HG03159 (cell line): ENCODE measurements around the gene THOC2.
"Not testable (repeated sequence)": the region's sequence is repeated elsewhere in the genome, so short reads cannot be mapped to it uniquely, and the experiment has no call there.

ENCODE experiments used
- ATAC-seq: cut with Tn5 transposase; IDR thresholded peaks from one replicate; pipeline ENCODE4 v1.9.1; 2021; ENCODE audit warnings: mild to moderate bottlenecking, moderate library complexity; ENCODE audit not compliant: unreplicated experiment

Gene THOC2

GRCh38 chrX:123736333-123736921 is 3.6 kb upstream of the THOC2 start:
- no peak for ATAC-seq

DNA sequence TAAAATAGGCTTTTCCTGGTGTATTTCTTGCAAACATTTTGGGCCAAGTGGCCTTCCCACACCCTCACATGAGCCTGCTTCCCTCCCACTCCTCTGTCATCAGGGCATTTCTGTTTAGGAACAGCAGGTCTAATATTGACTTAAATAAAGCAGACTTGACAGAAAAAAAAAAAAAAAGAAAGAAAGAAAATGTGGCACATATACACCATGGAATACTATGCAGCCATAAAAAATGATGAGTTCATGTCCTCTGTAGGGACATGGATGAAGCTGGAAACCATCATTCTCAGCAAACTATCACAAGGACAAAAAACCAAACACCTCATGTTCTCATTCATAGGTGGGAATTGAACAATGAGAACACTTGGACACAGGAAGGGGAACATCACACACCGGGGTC is 2.3 kb upstream of the THOC2 start:
- not testable (repeated sequence) for ATAC-seq

DNA sequence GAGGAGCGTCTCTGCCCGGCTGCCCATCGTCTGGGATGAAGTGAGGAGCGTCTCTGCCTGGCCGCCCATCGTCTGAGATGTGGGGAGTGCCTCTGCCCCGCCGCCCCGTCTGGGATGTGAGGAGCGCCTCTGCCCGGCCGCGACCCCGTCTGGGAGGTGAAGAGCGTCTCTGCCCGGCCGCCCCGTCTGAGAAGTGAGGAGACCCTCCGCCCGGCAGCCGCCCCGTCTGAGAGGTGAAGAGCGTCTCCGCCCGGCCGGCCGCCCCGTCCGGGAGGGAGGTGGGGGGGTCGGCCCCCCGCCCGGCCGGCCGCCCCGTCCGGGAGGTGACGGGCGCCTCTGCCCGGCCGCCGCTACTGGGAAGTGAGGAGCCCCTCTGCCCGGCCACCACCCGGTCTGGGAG is 1.2 kb upstream of the THOC2 start:
- not testable (repeated sequence) for ATAC-seq

DNA sequence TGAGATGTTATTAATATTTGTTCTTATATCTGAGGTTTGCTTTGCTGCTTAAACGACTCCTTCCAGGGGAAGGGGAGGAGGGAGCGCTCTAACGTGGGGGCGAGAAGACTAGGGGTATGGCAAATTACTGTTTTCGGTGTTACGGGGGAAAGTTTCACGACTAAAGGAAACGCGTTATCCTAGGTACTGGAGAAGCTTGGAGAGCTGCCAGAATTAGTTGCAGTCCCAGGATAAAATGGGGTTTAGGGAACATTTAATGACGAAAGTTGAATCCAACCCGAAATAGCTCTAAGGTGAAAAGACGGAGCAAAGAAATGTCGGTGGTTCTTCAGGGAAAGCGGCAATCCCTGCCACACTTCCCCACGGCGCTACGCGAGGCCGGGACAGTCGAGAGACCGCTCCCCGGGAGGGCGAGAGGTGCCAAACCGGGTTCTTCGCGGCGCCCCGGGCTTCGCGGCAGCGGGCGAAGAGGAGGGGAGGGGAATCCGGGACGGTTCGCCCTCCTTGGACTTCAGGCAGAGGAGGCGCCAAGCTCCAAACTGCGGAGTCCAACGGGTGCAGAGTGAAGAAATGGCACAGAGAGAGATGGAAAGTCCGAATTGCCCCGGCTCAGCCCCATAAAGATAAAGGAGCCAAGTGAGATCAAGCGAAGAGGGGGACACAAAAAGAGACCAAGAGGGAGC is 724 bp downstream of the THOC2 start:
- peak; percentile 19 for ATAC-seq

DNA sequence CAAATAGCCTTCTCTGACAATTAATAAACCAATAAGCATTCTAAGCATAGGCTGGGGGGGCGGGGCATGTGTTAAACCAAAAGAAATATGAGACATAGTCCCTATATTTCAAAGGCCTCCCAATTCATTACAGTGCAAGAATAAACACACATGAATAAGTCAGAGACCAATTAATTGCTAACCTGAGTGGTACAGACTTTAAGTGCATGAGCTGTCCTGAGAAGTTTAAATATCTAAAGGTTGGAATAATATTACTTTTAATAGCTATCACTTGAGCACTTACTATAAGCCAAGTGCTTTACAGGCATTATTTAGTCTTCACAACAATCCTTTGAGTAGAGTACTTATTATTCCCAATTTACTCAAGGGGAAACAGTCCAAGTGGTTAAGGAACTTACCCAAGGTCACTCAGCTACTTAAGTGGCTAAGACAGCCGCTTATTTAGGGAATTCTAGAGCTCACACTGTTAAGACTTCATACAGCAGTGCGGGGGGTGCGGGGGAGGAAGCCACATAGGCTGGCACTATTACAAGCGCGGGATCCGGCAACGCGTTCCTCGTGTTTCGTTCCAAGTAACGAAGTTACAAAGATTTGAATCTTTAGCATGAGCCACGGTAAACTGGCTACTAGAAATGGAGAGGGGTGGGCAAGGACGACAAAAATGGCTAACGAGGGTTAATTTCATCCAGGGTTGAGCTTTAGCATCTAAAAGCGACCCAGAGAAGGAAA is 1.4 kb downstream of the THOC2 start:
- no peak for ATAC-seq

DNA sequence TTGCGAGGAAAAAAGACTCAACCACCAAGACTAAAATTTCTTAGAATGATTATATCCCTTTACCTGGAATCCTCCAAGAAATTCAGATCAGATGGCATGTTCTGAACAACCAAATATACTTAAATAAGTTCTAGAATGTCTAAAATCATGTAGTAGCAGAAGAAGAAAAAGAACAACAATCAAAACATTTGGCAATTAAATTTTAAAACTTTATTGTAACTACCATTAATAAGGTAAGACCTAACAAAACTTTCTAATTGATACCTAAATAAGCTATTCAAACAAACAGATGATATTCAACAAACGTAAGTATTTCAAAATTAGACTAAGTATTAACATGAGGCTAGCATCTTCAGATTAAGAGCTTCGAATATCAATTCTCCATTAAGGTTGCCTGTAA is 4.3 kb downstream of the THOC2 start:
- ATAC-seq: no peak

DNA sequence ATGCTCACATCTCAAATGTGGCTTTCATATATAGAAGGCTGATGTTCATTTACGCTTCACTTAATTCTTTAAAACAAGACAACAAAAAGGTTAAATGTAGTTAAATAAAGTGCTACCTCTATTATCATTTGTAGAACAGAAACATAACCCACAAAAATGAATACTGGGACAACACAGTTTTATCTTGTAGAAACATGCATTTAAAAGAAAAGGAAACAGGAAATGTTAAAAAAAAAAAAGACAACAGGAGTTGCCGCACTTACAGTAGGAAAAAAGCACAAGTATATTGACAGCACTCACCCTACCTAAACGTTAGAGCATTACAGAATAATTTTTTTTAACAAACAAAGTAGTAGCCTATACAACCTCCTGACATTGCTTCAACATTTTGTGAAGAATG is 4.8 kb downstream of the THOC2 start:
- no peak for ATAC-seq

- not testable (repeated sequence) for ATAC-seq
These were observed 10.7 kb downstream of the THOC2 start for GRCh38 chrX:123722193-123722592.

DNA sequence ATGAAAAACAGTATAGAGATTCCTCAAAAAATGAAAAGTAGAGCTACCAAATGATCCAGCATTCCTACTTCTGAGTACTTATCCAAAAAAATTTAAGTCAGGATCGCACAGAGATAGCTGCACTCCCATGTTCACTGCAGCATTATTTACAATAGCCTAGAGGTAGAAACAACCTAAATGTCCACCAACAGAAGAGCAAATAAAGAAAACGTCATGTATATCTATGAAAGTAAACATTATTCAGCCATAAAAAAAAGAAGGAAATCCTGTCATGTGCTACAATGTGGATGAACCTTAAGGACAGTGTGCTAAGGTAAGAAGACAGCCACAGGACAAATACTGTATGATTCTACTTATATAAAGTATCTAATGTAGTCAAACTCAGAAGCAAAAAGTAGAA is 12.4 kb downstream of the THOC2 start:
- no peak for ATAC-seq

GRCh38 chrX:123713841-123714240 is 19.0 kb downstream of the THOC2 start:
- no peak for ATAC-seq

GRCh38 chrX:123713434-123713833 is 19.4 kb downstream of the THOC2 start:
- ATAC-seq: no peak

DNA sequence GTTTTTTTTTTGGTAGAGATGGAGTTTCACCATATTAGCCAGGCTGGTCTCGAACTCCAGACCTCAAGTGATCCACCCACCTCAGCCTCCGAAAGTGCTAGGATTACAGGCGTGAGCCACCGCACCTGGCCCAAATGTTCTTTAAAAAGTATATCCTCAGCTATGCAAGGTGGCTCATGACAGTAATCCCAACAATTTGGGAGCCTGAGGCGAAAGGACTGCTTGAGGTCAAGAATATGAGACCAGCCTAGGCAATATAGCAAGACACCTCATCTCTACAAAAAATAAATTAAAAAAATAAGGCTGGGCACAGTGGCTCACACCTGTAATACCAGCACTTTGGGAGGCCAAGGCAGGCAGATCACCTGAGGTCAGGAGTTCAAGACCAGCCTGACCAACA is 21.7 kb downstream of the THOC2 start:
- not testable (repeated sequence) for ATAC-seq

DNA sequence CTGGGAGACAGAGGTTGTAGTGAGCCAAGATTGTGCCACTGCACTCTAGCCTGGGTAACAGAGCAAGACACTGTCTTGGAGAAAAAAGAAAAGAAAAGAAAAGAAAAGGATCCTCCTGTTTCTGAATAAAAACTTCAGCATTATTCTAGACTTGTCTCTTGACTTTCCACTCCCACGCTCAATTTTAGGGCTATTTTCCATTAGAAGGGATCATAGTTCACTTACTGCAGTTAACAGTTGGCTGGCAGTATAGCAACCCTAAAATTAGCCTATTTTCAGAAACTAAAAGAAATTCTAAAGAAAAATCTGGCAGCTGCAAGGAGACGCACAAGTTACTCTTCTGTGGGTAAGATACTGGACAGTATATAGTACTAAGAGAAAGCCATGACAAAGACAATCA is 28.1 kb downstream of the THOC2 start:
- no peak for ATAC-seq

DNA sequence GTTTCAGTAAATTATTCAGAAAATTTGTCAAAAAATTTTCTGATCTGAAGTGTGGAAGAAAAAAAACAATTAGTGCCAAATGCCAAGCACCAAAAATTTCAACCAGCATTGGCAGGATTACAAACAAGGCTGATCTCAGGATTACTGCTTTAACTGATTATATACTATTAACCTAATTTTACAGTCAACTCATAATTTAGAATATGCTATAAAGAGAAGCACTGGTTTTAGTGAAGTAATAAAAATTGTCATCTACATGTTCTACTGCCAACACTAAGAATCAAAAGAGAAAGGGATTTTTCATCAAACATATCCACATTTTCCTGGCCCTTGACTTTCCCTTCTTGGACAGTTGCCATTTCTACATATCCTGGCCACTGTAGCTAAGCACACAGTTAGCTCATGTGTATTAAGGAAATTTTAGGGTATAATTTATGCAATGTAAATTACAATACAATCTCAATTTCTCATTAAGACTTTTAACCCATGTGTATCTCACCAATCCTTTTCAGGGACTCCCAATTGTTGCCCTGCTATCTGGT is 33.8 kb downstream of the THOC2 start:
- no peak for ATAC-seq

- ATAC-seq: no peak
These were observed 36.5 kb downstream of the THOC2 start for GRCh38 chrX:123696334-123696733.

GRCh38 chrX:123695242-123695641 is 37.6 kb downstream of the THOC2 start:
- no peak for ATAC-seq

DNA sequence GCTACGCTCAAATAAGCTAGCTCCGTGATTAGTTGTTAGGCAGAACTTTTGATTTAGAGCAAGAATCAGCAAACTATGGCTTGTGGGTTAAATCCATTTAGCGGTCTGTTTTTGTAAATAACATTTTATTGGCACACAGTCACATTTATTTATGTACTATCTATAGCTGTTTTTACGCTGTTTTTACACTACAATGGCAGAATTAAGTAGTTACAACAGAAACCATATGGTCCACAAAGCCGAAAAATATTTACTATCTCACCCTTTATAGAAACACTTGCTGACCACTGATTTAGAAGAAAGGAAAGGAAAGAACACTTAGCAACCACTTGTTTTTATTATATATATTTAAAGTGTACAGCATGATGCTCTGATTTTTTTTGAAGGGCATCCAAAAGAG is 41.1 kb downstream of the THOC2 start:
- ATAC-seq: no peak

DNA sequence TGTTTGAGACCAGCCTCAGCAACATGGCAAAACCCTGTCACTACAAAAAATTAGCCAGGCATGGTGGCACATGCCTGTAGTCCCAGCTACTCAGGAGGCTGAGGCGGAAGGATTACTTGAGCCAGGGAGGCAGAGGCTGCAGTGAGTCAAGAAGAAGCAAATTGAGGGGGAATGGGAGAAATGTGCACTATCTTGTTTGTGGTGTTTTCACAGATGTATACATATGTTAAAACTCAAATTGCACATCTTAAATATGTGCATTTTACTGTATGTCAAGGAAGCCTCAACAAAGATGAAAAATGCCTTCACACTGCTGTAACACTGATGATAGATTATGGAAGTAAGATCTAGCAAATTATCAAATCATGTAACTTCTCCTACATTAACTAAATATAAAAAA is 44.3 kb downstream of the THOC2 start:
- ATAC-seq: no peak

DNA sequence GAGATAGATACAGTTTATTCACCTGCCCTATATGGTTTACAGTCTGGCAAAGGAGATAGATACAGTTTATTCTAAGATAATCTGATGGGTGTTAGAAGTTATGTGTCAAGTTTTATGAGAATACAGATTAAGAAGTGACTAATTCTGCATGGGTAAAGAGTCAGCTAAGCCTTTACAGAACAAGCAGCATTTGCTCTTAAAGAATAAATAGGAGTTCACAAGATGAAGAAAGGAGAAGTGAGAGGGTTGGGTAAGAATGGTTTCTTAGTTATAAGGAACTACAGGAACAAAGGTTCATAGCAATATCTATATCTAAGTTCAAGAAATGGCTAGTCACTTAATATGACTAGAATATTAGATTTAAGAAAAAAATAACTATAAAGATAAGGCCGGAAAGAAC is 47.6 kb downstream of the THOC2 start:
- no peak for ATAC-seq

DNA sequence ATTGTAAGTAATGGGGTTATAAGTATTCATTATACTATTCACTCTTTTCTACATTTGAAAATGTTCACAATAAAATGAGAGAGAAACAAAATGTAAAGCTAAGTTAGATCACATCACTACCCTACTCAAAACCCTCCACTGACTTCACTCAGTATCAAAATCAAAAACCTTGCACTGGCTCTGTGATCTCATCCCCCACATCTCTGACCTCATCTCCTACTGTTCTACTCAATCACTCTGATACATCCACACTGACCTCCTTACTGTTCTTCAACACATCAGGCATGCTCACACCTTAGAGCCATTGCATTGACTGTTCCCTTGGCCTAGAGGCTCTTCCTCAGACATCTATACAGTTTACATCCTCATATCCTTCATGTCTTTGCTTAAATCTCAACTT is 50.7 kb downstream of the THOC2 start:
- no peak for ATAC-seq

GRCh38 chrX:123679733-123680460 is 53.0 kb downstream of the THOC2 start:
- ATAC-seq: not testable (repeated sequence)
